Neural cell (in vitro differentiated cells): ENCODE data around the gene CENPT. TPM values are rescaled to one million over a fixed set of nuclear protein-coding genes. Genes with fewer than 3 reads are reported as not detected.
A peak's percentile ranks its signal among the peaks of the same experiment; 100 is the strongest.

Experiments
- H2AFZ ChIP-seq: fragments of 200-600, 300-800 bp; sonication (generic), shearing (Covaris generic); 2 replicates; pipeline ENCODE4 v1.6.0; 2014; ENCODE audit warnings: low read depth, mild to moderate bottlenecking, antibody characterized with exemption, low read length, moderate library complexity
- H3F3A ChIP-seq: fragments of 200-600 bp; shearing (Covaris generic); 2 replicates; pipeline ENCODE4 v1.6.1; 2016; ENCODE audit warnings: mild to moderate bottlenecking, moderate library complexity, mixed read lengths, antibody characterized with exemption, low read length; ENCODE audit not compliant: insufficient read depth, poor library complexity, severe bottlenecking
- H3K27ac ChIP-seq: fragments of 200-600, 300-800 bp; sonication (generic), shearing (Covaris generic); 2 replicates; pipeline ENCODE4 v1.5.1; 2014; ENCODE audit warnings: mild to moderate bottlenecking, low read length, moderate library complexity
- H3K27me3 ChIP-seq: fragments of 300-800, 200-600 bp; sonication (generic), shearing (Covaris generic); 2 replicates; pipeline ENCODE4 v1.6.0; 2014; ENCODE audit warnings: mild to moderate bottlenecking, low read depth, low read length, moderate library complexity; ENCODE audit not compliant: insufficient read depth
- H3K36me3 ChIP-seq: fragments of 300-800, 200-600 bp; sonication (generic), shearing (Covaris generic); 2 replicates; pipeline ENCODE4 v1.5.1; 2014; ENCODE audit warnings: mild to moderate bottlenecking, antibody characterized with exemption, low read length, moderate library complexity; ENCODE audit not compliant: insufficient read depth
- H3K4me2 ChIP-seq: fragments of 300-800, 200-600 bp; sonication (generic), shearing (Covaris generic); 2 replicates; pipeline ENCODE4 v1.6.0; 2014; ENCODE audit warnings: mild to moderate bottlenecking, low read length
- H3K4me3 ChIP-seq: fragments of 300-800, 200-600 bp; sonication (generic), shearing (Covaris generic); 2 replicates; pipeline ENCODE4 v1.5.1; 2014; ENCODE audit warnings: mild to moderate bottlenecking, low read length, moderate library complexity
- H3K79me2 ChIP-seq: fragments of 200-600 bp; shearing (Covaris generic); replicated peaks from 2 replicates; pipeline ENCODE4 v1.6.0; 2014; ENCODE audit warnings: mild to moderate bottlenecking, low read length, moderate library complexity; ENCODE audit not compliant: insufficient read depth
- H3K9ac ChIP-seq: fragments of 300-800, 200-600 bp; sonication (generic), shearing (Covaris generic); 2 replicates; pipeline ENCODE4 v1.6.1; 2016; ENCODE audit warnings: mild to moderate bottlenecking, low read length, mixed read lengths
- H3K9me2 ChIP-seq: fragments of 200-600 bp; shearing (Covaris generic); 2 replicates; pipeline ENCODE4 v1.6.1; 2016; ENCODE audit warnings: mild to moderate bottlenecking, low read length, mixed read lengths; ENCODE audit not compliant: insufficient read depth
- H3K9me3 ChIP-seq: fragments of 200-600, 300-800 bp; sonication (generic), shearing (Covaris generic); 2 replicates; pipeline ENCODE4 v1.6.1; 2016; ENCODE audit warnings: mild to moderate bottlenecking, mixed run types, low read length, moderate library complexity, mixed read lengths
- H4K20me1 ChIP-seq: fragments of 200-600 bp; shearing (Covaris generic); 2 replicates; pipeline ENCODE4 v1.6.1; 2016; ENCODE audit warnings: mild to moderate bottlenecking, mixed run types; ENCODE audit not compliant: insufficient read depth
- CTCF ChIP-seq: fragments of 450-650 bp; IDR thresholded peaks from 2 replicates; pipeline ENCODE4 v1.5.1; 2014; ENCODE audit warnings: antibody characterized with exemption, mild to moderate bottlenecking, moderate library complexity; ENCODE audit not compliant: poor library complexity, severe bottlenecking
- EP300 ChIP-seq: fragments of 450-650 bp; conservative IDR thresholded peaks from 2 replicates; pipeline ENCODE4 v1.6.1; 2014; ENCODE audit warnings: antibody characterized with exemption, mild to moderate bottlenecking, moderate library complexity; ENCODE audit not compliant: poor library complexity, severe bottlenecking
- EZH2 ChIP-seq: fragments of 200-600, 300-800 bp; shearing (Covaris generic), sonication (generic); IDR thresholded peaks from 2 replicates; pipeline ENCODE4 v1.6.1; 2014; ENCODE audit warnings: antibody characterized with exemption, low read length, borderline replicate concordance, mild to moderate bottlenecking; ENCODE audit not compliant: insufficient read depth, poor library complexity, severe bottlenecking
- MXI1 ChIP-seq: fragments of 450-650 bp; conservative IDR thresholded peaks from 2 replicates; pipeline ENCODE4 v1.6.1; 2014; ENCODE audit warnings: antibody characterized with exemption, mild to moderate bottlenecking; ENCODE audit not compliant: poor library complexity, severe bottlenecking
- POLR2AphosphoS5 ChIP-seq: IDR thresholded peaks from 2 replicates; pipeline ENCODE4 v1.6.1; 2012
- RAD21 ChIP-seq: fragments of 450-650 bp; conservative IDR thresholded peaks from 2 replicates; pipeline ENCODE4 v1.6.1; 2014; ENCODE audit warnings: antibody characterized with exemption, mild to moderate bottlenecking, moderate library complexity
- REST ChIP-seq: IDR thresholded peaks from 2 replicates; pipeline ENCODE4 v1.6.1; 2012; ENCODE audit warnings: borderline replicate concordance
- SMC3 ChIP-seq: fragments of 450-650 bp; conservative IDR thresholded peaks from 2 replicates; pipeline ENCODE4 v1.6.1; 2014; ENCODE audit warnings: antibody characterized with exemption, mild to moderate bottlenecking, moderate library complexity; ENCODE audit not compliant: poor library complexity
- TAF1 ChIP-seq: IDR thresholded peaks from 2 replicates; pipeline ENCODE4 v1.6.1; 2012; ENCODE audit warnings: low read depth
- polyA plus RNA-seq: library from polyadenylated mRNA; depleted of rRNA; stranded (reverse); fragments of >200 nt; gene quantifications from 2 replicates; pipeline ENCODE4 v1.2.3, GENCODE V29; 2014

Gene CENPT
- polyA plus RNA-seq, 1 donor from 2014 or later, result 104 TPM

GRCh38 chr16:67883872-67884261 lies 36.4 kb upstream of the CENPT start:
- no peak overlapping the region for H3K4me3 ChIP-seq
- H3K36me3 ChIP-seq, result peaks cover 8% of the 10 kb centered on the region
- TF ChIP-seq POLR2AphosphoS5 (no peak), REST (no peak), EP300 (no peak), CTCF (peak; percentile 86), SMC3 (peak; percentile 87), MXI1 (no peak), TAF1 (no peak), EZH2 (no peak), RAD21 (peak; percentile 64)

GRCh38 chr16:67883146-67883871 lies 35.8 kb upstream of the CENPT start:
- no peaks in the 10 kb centered on the region for H4K20me1 ChIP-seq
- no peaks in the 10 kb centered on the region for H3K9me3 ChIP-seq
- H3K27me3 ChIP-seq, result no peaks in the 10 kb centered on the region
- peaks cover 8% of the 10 kb centered on the region for H3K36me3 ChIP-seq
- H3K27ac ChIP-seq, result no peak overlapping the region
- H3K79me2 ChIP-seq, result no peaks in the 10 kb centered on the region
- no peaks in the 10 kb centered on the region for H3F3A ChIP-seq
- no peak overlapping the region for H3K4me2 ChIP-seq
- no peak for TF ChIP-seq SMC3
- no peak for TF ChIP-seq POLR2AphosphoS5
- TF ChIP-seq RAD21, result no peak
- TF ChIP-seq EP300, result no peak
- TF ChIP-seq MXI1, result no peak
- TF ChIP-seq EZH2, result no peak
- TF ChIP-seq REST, result no peak
- no peak for TF ChIP-seq TAF1
- no peak for TF ChIP-seq CTCF
- no peak overlapping the region for H3K9ac ChIP-seq
- no peak overlapping the region for H3K4me3 ChIP-seq
- H2AFZ ChIP-seq, result no peak overlapping the region
- H3K9me2 ChIP-seq, result no peaks in the 10 kb centered on the region

More at GRCh38 chr16:67883872-67884261, 36.4 kb upstream of the CENPT start:
- Histone ChIP-seq H3K79me2 (no peaks in the 10 kb centered on the region), H3K9ac (no peak overlapping the region), H4K20me1 (no peaks in the 10 kb centered on the region), H3K9me2 (no peaks in the 10 kb centered on the region), H3F3A (no peaks in the 10 kb centered on the region), H2AFZ (no peak overlapping the region), H3K9me3 (no peaks in the 10 kb centered on the region), H3K27ac (no peak overlapping the region), H3K4me2 (no peak overlapping the region), H3K27me3 (no peaks in the 10 kb centered on the region)
